Measurements from ENCODE around the gene KSR1.
"Not testable (repeated sequence)": the region's sequence is repeated elsewhere in the genome, so short reads cannot be mapped to it uniquely, and the experiment has no call there.

KSR1 gene

DNA sequence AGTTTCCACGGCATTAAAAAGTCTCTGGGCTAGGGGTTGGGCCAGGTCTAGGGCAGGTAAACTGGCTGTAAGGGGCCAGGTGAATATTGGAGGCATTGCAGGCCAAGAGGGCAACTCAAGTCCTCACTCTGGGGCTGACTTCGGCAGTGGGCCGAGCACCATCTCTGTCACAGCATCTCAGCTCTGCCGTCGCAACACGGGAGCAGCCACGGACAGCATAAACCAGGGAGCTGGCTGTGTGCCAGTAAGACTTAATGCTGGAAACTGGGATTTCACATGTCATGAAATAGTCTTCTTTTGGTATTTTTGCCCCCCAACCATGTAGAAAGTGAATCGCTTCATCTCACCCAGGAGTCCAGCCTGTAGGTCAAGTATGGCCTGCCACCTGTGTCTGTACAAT lies 162.2 kb downstream of the KSR1 start:
- in situ Hi-C loops (cut with MboI; ENCODE audit: low sequenced_read_pairs) = loop anchor here (25.0 kb wide), 3 partner anchors 256 to 381 kb away; partner anchors contain the start of gene LYRM9

DNA sequence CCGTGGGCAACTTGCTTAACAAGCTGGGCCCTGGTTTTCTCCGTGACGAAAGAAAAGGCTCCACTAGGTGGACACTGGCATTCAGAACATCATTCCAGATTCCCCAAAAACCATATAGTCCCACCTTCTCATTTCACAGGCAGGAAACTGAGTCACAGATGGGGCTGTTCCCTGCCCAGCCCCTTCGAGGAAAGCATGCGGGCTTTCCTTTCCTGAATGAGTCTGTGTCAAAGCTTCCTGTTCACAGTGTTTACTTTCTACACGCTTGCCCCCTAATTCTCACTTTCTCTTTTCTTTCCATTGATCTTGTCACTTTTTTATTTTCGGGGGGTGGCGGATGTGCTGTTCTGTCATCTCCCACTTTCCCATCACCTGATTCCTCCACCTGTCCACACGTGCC lies 164.5 kb downstream of the KSR1 start:
- in situ Hi-C loops (cut with MboI; ENCODE audit: low sequenced_read_pairs) = loop anchor here (25.0 kb wide), 3 partner anchors 258 to 383 kb away; partner anchors contain the start of gene LYRM9

- in situ Hi-C loops (cut with MboI; ENCODE audit: low sequenced_read_pairs) = loop anchor here (25.0 kb wide), 3 partner anchors 259 to 384 kb away; partner anchors contain the start of gene LYRM9
Observed at GRCh38 chr17:27621536-27621935, 165.3 kb downstream of the KSR1 start.

DNA sequence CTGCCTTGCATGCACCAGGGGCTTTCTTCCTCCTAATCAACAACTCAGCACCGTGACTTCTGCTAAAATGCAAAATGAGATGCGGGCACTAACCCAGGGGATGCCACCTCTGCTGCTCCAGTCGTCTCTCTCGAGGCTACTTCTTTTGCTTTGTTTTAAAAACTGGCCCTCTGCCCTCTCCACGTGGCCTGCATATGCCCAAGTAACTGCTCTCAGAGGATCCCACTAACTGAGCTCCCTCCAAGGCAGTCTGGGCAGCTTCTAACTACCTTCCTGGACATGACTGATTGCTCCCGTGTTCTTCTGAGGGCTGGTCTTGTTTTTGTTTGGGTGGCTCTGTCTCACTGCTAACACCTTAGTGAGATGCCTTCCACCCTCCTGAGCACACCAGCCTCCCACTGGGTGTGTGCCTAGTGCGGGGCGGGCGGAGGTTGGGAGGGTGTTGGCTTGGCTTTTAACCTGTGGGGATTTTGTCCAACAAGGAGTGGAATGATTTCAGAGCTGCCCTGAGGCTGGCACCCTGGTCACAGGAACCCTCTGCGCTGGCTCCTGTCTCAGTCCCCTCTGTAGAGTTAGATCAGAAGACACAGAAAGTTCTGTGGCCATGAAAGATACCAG lies 165.8 kb downstream of the KSR1 start:
- in situ Hi-C loops (cut with MboI; ENCODE audit: low sequenced_read_pairs) = loop anchor here (25.0 kb wide), 3 partner anchors 260 to 385 kb away; partner anchors contain the start of gene LYRM9

- in situ Hi-C loops (cut with MboI; ENCODE audit: low sequenced_read_pairs) = loop anchor here (25.0 kb wide), 3 partner anchors 261 to 386 kb away; partner anchors contain the start of gene LYRM9
Observed at GRCh38 chr17:27622986-27623385, 166.7 kb downstream of the KSR1 start.

DNA sequence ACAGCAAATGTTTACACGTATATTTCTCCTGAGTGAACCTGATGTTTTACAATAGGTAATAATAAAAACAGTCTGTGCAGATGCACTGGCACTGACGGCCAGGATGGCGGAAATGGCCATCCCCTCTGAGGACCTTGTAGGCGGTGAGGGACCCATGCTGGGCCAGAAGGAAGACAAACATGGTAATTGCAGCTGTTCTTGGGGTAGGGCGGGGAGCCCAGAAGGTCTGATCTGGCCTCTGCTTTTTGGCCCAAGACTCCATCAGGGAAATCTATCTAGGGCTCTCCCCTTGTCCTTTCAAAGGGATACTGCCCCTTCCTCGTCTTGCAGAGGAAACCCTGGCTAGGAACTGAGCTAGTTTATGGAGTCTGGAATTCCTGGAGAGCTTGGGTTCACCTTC lies 167.4 kb downstream of the KSR1 start:
- in situ Hi-C loops (cut with MboI; ENCODE audit: low sequenced_read_pairs) = loop anchor here (25.0 kb wide), 3 partner anchors 261 to 386 kb away; partner anchors contain the start of gene LYRM9

DNA sequence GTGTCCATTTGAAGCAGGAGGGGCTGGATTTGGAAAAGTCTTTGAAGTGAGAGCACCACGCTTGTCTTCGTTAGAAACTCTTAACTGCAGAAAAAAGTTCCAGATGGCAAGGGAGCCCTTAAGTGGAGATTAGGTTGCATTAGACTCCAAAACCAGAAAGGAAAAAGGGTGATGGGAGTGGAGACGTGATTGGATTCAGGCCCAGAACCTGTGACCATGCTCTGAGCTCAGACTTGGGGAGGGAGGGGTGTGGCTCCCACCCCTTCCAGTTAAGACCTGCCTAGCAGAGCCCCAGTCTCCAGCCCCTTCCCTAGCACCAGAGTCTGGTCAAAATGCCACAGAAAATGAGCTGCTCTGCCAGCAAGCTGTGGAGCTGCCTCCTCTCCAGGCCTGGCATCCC lies 168.3 kb downstream of the KSR1 start:
- in situ Hi-C loops (cut with MboI; ENCODE audit: low sequenced_read_pairs) = loop anchor here (25.0 kb wide), 3 partner anchors 262 to 387 kb away; partner anchors contain the start of gene LYRM9

DNA sequence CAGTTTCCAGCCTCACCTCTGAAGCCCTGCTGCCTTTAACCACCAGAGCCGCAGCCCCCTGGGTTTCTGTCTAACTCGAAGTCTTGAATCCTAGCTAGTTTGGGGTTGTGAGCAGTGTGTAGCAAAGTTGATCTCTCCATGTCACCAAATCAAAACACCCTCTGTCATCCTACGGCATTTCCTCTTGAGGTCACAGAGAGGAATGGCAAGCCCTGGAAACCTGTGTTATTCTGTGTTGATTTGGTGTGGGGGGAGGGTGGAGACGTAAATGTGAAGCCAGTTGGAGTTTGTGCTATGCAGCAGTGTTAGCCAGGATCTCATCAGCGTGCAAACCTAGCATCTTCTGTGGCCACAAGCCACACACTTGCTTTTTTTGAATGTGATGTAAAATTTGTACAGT lies 169.6 kb downstream of the KSR1 start:
- in situ Hi-C loops (cut with MboI; ENCODE audit: low sequenced_read_pairs) = no loop called here

DNA sequence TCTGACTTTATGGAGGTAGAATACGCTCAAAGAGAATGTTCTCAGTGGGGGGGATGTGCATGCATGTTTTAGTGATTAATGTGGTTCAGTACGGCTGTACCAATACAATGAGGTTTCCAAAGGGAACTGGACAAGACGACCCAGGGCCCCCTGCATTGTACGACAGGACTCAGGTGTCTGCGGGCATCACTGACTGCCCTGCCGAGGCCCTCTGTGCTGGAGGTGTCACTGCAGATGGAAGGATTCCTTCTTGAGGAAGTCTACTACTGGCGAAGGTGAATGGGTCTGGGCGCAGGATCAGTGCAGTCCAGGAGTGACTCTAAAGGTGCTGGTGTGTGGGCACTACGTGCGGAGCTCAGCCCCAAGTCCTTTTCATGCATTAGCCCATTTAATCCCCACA lies 171.3 kb downstream of the KSR1 start:
- in situ Hi-C loops (cut with MboI; ENCODE audit: low sequenced_read_pairs) = no loop called here

DNA sequence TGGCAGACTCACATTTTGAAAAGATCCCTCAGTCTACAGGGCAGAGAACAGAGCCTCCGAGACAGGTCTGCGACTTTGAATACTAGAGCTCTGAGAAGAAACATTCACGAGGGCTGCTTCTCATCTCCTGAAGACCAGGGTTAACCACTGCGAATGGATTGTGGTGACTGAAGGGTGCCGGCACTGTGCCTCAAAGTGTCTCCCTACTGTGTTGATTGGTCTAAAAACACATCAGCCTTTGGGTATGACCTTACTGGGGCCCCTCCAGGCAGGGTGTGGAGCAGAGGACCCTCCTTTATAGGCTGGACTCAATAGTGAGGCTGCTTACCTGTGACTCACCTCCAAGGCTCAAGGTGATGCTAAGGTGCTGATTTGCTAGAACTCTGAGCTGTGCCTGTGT lies 172.1 kb downstream of the KSR1 start:
- in situ Hi-C loops (cut with MboI; ENCODE audit: low sequenced_read_pairs) = no loop called here

DNA sequence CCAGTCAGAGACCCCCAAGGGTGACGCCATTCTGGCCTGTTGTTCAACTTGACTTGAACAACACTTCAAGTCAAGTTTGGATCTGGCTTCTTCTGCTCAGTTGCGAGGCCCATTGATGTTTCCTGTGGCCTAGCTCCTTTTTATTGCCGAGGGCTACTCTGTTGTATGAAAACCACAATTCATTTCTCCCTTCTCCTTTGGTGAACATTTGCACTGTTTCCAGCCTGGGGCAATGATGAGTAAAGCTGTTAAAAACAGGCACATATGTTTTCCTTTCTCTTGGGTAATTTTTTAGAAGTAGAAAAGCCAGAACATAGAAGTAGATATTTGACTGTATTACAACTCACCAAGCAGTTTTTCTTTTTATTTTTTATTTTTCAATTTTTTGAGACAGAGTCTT lies 173.0 kb downstream of the KSR1 start:
- in situ Hi-C loops (cut with MboI; ENCODE audit: low sequenced_read_pairs) = not testable (repeated sequence)

- in situ Hi-C loops (cut with MboI; ENCODE audit: low sequenced_read_pairs) = no loop called here
Observed at GRCh38 chr17:27630607-27631410, 174.6 kb downstream of the KSR1 start, which contains the start of gene LGALS9. Gene LGALS9, plus strand, starts transcription at chr17:27631188. Its CDS starts 78 bp downstream, at chr17:27631266.

GRCh38 chr17:27631411-27631760 lies 175.1 kb downstream of the KSR1 start:
- in situ Hi-C loops (cut with MboI; ENCODE audit: low sequenced_read_pairs) = no loop called here

DNA sequence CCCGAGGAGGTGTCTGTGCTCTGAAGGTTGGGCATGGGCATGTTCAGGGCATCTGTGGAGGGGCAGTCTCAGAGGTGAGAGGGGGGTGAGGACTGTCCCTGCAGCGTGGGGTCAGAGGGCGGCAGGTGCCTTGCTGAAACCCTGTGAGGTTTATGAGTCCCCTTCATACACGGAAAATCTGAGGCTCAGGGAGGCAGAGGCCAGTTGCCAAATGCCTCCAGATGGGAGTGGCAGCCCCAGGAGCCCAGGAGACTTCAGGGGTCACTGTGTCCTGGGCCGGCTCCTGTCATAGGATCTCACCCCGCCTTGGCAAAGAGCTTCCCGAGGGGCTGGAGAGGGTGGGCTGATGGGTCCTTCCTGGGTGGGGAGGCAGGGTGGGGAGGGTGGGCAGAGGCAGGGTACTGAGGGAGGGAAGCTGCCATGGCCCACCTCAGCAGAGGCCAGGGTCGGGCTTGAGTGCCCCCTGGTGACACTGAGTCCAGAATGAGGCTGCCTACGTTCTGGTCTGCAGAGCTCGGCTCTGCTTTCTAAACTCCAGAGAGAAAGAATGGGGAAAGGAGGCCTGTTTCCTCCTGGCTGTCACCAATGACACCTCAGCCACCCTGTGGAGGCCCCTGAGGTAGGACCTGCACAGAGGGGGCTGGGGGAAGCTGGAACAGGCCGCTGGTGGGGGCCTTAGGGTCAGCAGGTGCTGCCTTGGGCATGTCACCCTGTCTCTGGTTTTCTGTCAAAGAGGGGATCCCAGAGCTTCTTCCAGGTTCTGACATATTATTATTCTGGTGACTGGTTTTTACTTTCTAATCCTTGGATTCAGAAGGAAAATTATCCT lies 175.9 kb downstream of the KSR1 start:
- in situ Hi-C loops (cut with MboI; ENCODE audit: low sequenced_read_pairs) = no loop called here

- in situ Hi-C loops (cut with MboI; ENCODE audit: low sequenced_read_pairs) = not testable (repeated sequence)
Observed at GRCh38 chr17:27632766-27633165, 176.5 kb downstream of the KSR1 start.

DNA sequence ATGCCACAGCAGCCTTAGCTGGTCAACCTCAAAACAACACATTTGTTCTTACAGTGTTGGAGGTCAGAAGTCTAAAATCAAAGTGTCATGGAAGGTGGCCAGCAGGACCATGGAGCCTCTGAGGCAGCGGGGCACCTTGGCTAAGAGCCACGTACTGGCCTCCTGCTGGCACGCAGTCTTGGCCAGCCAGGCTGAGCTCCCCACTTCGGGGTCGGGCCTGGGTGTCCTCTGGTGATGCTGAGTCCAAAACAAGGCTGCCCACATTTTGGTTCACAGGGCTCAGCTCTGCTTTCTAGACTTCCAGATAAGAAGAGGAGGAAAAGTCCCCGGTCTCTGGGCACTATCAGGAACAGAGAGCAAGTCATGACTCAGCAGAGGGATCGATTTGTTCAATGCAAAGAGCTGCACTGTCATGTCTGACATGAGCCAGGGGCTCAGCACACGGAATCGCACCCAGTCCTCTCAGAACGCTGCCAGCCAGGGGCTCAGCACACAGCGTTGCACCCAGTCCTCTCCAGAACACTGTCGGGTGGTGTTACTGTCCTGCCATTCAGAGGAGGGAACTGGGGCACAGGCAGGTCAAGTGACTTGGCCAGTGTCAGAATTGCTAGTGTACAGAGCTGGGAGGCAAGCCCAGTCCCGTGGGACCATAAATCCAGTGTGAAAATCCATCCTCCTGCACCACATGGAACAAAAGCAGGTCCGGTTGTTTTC lies 177.2 kb downstream of the KSR1 start:
- in situ Hi-C loops (cut with MboI; ENCODE audit: low sequenced_read_pairs) = no loop called here

DNA sequence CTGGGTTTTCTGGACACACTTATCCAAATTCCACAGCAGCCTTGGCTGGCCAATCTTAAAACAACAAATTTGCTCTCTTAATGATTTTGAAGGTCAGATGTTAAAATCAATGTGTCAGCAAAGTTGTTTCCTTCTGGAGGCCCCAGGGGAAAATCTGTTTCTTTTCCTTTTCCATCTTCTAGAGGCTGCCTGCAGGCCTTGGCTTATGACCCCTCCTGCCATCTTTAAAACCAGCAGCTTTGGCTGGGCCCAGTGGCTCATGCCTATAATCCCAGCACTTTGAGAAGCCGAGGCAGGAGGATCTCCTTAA lies 177.7 kb downstream of the KSR1 start:
- in situ Hi-C loops (cut with MboI; ENCODE audit: low sequenced_read_pairs) = no loop called here

DNA sequence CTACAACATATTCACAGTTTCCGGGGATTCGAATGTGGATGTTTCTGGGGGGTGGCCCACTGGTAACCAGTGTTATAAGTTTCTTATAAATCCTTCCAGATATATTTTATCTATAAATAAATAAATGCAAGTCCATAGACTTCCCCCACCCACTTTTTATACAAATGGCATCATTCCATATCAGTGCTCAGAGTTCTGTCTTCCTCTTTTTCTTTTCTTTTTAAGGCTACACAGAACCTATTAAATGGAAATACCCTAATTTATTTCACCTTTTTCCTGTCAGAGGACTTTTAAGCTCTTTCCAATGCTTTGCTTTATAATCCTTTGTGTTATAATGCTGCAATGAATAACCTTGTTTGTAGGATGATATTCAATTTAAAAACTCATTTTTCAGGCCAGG lies 178.5 kb downstream of the KSR1 start:
- in situ Hi-C loops (cut with MboI; ENCODE audit: low sequenced_read_pairs) = no loop called here

DNA sequence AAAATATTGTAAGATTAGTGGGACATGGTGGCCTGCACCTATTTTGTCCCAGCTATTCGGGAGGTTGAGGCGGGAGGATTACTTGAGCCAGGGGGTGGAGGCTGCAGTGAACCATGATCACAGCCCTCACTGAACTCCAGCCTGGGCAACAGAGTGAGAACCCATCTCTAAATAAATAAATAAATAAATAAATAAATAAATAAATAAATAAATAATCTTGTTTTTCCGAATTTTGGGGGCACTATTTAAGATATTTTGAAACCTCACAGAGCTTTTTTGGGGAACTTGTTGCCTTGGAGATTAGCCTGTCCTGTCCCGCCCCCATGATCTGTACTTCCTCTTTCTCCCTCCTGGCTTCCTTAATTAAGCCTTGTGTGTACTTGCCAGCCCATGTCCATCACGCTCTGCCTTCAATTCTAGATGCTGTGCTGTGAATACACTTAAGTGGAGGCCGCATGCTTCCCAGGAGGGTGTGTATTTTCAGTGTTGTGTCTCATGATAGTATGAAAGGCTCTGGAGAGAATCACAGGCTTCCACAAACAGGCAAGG lies 179.1 kb downstream of the KSR1 start:
- in situ Hi-C loops (cut with MboI; ENCODE audit: low sequenced_read_pairs) = no loop called here

- in situ Hi-C loops (cut with MboI; ENCODE audit: low sequenced_read_pairs) = not testable (repeated sequence)
Observed at GRCh38 chr17:27636005-27636520, 179.8 kb downstream of the KSR1 start.

Measured in HL-60/S4 treated with retinoic acid at 250 ng/mL for 4 days and 3 days (cell line).